ENCODE measurements around the gene PTCH2. TPM values are rescaled to one million over a fixed set of nuclear protein-coding genes. Genes with fewer than 3 reads are reported as not detected.
A peak's percentile ranks its signal among the peaks of the same experiment; 100 is the strongest.

The PTCH2 gene
- total and polyA plus RNA-seq, 2 of the 13 experiments (the other 11 are each of a cell fraction or from before 2014, with no cell fraction given), result 0.60 to 1.5 TPM

- no peak overlapping the region for H3K9ac ChIP-seq (ENCODE audit: insufficient read depth, low read depth, low read length)
- no peak for DNase-seq (ENCODE audit: low spot score)
Measured at GRCh38 chr1:44805311-44806024, 37.6 kb downstream of the PTCH2 start.

GRCh38 chr1:44803312-44804095 is 39.5 kb downstream of the PTCH2 start:
- FAIRE-seq (no peak), ATAC-seq (no peak), DNase-seq (ENCODE audit: low spot score) (no peak)
- peaks cover 17% of the 10 kb centered on the region for H3K79me2 ChIP-seq (ENCODE audit: insufficient read depth, low read length)
- no TSS peak for BruUV-seq (replicated peaks)
- H3K27me3 ChIP-seq (ENCODE audit: control insufficient read depth in 1 of 2, insufficient read depth in 2 of 2, low read length in 2 of 2), result no peaks in the 10 kb centered on the region
- peaks cover 6 to 38% of the 10 kb centered on the region in 2 experiments; a peak in 4 of 5 replicates for H3K36me3 ChIP-seq (replicated peaks in 1 of 2; ENCODE audit: control insufficient read depth in 1 of 2, insufficient read depth in 2 of 2, low read length in 2 of 2)
- peaks cover 65% of the 10 kb centered on the region for H3K4me1 ChIP-seq (ENCODE audit: insufficient read depth, low read length)
- 93% methylated on average over 7 of the region's 13 CpGs for WGBS (ENCODE audit: low lambda C conversion rate)
- ChIA-PET CTCF (ENCODE audit: low intra/inter-chr PET ratio, low total read pairs) (no interaction called here), POLR2A (interaction anchor here (12.9 kb wide), 1 partner anchor 19 kb away, joined by 570 read pairs; no protein-coding TSS in a partner anchor)
- no peak overlapping the region for H3K9ac ChIP-seq (ENCODE audit: insufficient read depth, low read depth, low read length)
- intact Hi-C loops (cut with micrococcal nuclease; ENCODE audit: unreplicated experiment) (no loop called here), in situ Hi-C loops (cut with HindIII; ENCODE audit: extremely low pct_ligation_motif_present, low pct_unique_long_range_greater_than_20kb) (no loop called here)
- H3K9me3 ChIP-seq (ENCODE audit: low read length), result no peaks in the 10 kb centered on the region
- H3K4me2 ChIP-seq (ENCODE audit: low read depth, low read length), result no peak overlapping the region
- H2AFZ ChIP-seq (ENCODE audit: low read length), result no peak overlapping the region
- H3K27ac ChIP-seq (ENCODE audit: extremely low read length, insufficient read depth, low read length), result no peak overlapping the region
- H4K20me1 ChIP-seq (ENCODE audit: insufficient read depth, low read length), result 0 out of 2 replicates have a peak, but pooled peaks cover 7% of the 10 kb centered on the region
- H3K4me3 ChIP-seq (replicated peaks in 1 of 3; ENCODE audit: insufficient read depth in 1 of 3, low read depth in 2 of 3, low read length in 3 of 3), result no peak overlapping the region
- TF ChIP-seq ZBTB37 (CRISPR knock-in tag; IDR thresholded peaks at IDR 0.05) (no peak), MIER3 (CRISPR knock-in tag; IDR thresholded peaks at IDR 0.05; ENCODE audit: borderline replicate concordance) (no peak), HMG20B (CRISPR knock-in tag; conservative IDR thresholded peaks at IDR 0.05) (no peak), IKZF5 (CRISPR knock-in tag; IDR thresholded peaks at IDR 0.05) (no peak), ZNF337 (CRISPR knock-in tag; IDR thresholded peaks at IDR 0.05; ENCODE audit: borderline replicate concordance, low read depth) (no peak), ZNF143 (CRISPR knock-in tag; IDR thresholded peaks at IDR 0.05) (no peak), ZNF792 (CRISPR knock-in tag; IDR thresholded peaks at IDR 0.05) (no peak), ZFP41 (CRISPR knock-in tag; IDR thresholded peaks at IDR 0.05; ENCODE audit: borderline replicate concordance) (no peak), GRHL1 (CRISPR knock-in tag; conservative IDR thresholded peaks at IDR 0.05) (no peak), MIXL1 (CRISPR knock-in tag; IDR thresholded peaks at IDR 0.05) (no peak), PRPF4 (IDR thresholded peaks at IDR 0.05; ENCODE audit: low read depth, low read length, poor library complexity, severe bottlenecking) (no peak)

More at GRCh38 chr1:44805311-44806024, 37.6 kb downstream of the PTCH2 start:
- H3K9me3 ChIP-seq (ENCODE audit: low read length), result no peaks in the 10 kb centered on the region
- FAIRE-seq (no peak), ATAC-seq (no peak)
- ChIA-PET POLR2A (interaction anchor here (1.0 to 12.9 kb wide), 3 partner anchors 17 to 103 kb away, joined by 3 to 570 read pairs (median 3); partner anchors contain the start of gene RPS8), CTCF (ENCODE audit: low intra/inter-chr PET ratio, low total read pairs) (no interaction called here)
- in situ Hi-C loops (cut with HindIII; ENCODE audit: extremely low pct_ligation_motif_present, low pct_unique_long_range_greater_than_20kb), result no loop called here
- H2AFZ ChIP-seq (ENCODE audit: low read length), result no peak overlapping the region
- H3K27me3 ChIP-seq (ENCODE audit: control insufficient read depth in 1 of 2, insufficient read depth in 2 of 2, low read length in 2 of 2), result no peaks in the 10 kb centered on the region
- H3K27ac ChIP-seq (ENCODE audit: extremely low read length, insufficient read depth, low read length), result peak overlapping the region; percentile 24
- H3K4me1 ChIP-seq (ENCODE audit: insufficient read depth, low read length), result peaks cover 71% of the 10 kb centered on the region
- H3K4me3 ChIP-seq (replicated peaks in 1 of 3; ENCODE audit: insufficient read depth in 1 of 3, low read depth in 2 of 3, low read length in 3 of 3), result no peak overlapping the region
- H3K79me2 ChIP-seq (ENCODE audit: insufficient read depth, low read length), result peaks cover 26% of the 10 kb centered on the region
- no peak overlapping the region for H3K4me2 ChIP-seq (ENCODE audit: low read depth, low read length)
- H4K20me1 ChIP-seq (ENCODE audit: insufficient read depth, low read length), result 0 out of 2 replicates have a peak, but pooled peaks cover 7% of the 10 kb centered on the region
- no peak for TF ChIP-seq HCFC1 (IDR thresholded peaks at IDR 0.05; ENCODE audit: low read depth, low read length)
- TF ChIP-seq POLR2AphosphoS2 (IDR thresholded peaks at IDR 0.05; ENCODE audit: low read depth, low read length), result peak; percentile 39; the same call in 1 of the 2 replicates
- intact Hi-C loops (cut with micrococcal nuclease; ENCODE audit: unreplicated experiment), result no loop called here
- WGBS (ENCODE audit: low lambda C conversion rate), result 96% methylated on average over 14 of the region's 20 CpGs
- BruUV-seq (replicated peaks), result no TSS peak
- H3K36me3 ChIP-seq (replicated peaks in 1 of 2; ENCODE audit: control insufficient read depth in 1 of 2, insufficient read depth in 2 of 2, low read length in 2 of 2), result peaks cover 6 to 38% of the 10 kb centered on the region in 2 experiments; a peak in 4 of 5 replicates

All from HepG2 (cell line).